A549 (cell line): Measurements from ENCODE around the gene ZNF497.

Experiments
- BHLHE40 ChIP-seq: IDR thresholded peaks from 2 replicates; pipeline ENCODE4 v1.6.1; 2012; ENCODE audit warnings: low read depth, low read length, inconsistent platforms
- CEBPB ChIP-seq, 2 experiments: fragments of >200 bp in 1 of 2; sonication (Bioruptor Twin) in 1 of 2; formaldehyde crosslinking in 1 of 2; IDR thresholded peaks; 2 replicates each; pipeline ENCODE4 v1.6.1; 2012 to 2016
- JUN ChIP-seq, 2 experiments: fragments of >200 bp; sonication (Bioruptor Twin); formaldehyde crosslinking; IDR thresholded peaks; 2 replicates in 1 of 2; 3 replicates in 1 of 2; pipeline ENCODE4 v1.6.1; 2016 to 2017
- POLR2A ChIP-seq: IDR thresholded peaks from 2 replicates; pipeline ENCODE4 v1.6.1; 2012; ENCODE audit warnings: mild to moderate bottlenecking, low read length
- POLR2AphosphoS2 ChIP-seq: conservative IDR thresholded peaks from 2 replicates; pipeline ENCODE4 v1.6.1; 2012; ENCODE audit warnings: low read length, improper control_type of control experiment, inconsistent platforms
- RAD21 ChIP-seq, 2 experiments: fragments of >200 bp in 1 of 2; sonication (Bioruptor Twin) in 1 of 2; formaldehyde crosslinking in 1 of 2; IDR thresholded peaks in 1 of 2; conservative IDR thresholded peaks in 1 of 2; 2 replicates in 1 of 2; 3 replicates in 1 of 2; pipeline ENCODE4 v1.6.1; 2012 to 2018; ENCODE audit warnings: inconsistent platforms in 1 of 2
- RARB ChIP-seq: fragments of 250-450 bp; sonication (Bioruptor Pico); IDR thresholded peaks from 2 replicates; pipeline ENCODE4 v1.8.0; 2021; ENCODE audit warnings: mild to moderate bottlenecking, moderate library complexity
- ZNF302 ChIP-seq: fragments of 250-450 bp; sonication (Bioruptor Pico); IDR thresholded peaks from 2 replicates; pipeline ENCODE4 v1.9.0; 2021; ENCODE audit warnings: inconsistent platforms, mild to moderate bottlenecking, moderate library complexity
- TF ChIP-seq, protein P1 (sequence below): fragments of >200 bp; sonication (Bioruptor Twin); formaldehyde crosslinking; IDR thresholded peaks from 3 replicates; pipeline ENCODE4 v1.5.1; 2016
- TF ChIP-seq, protein P2 (sequence below): fragments of 450-650 bp; IDR thresholded peaks from 2 replicates; pipeline ENCODE4 v1.6.1; 2014; ENCODE audit warnings: antibody characterized with exemption

DNA sequence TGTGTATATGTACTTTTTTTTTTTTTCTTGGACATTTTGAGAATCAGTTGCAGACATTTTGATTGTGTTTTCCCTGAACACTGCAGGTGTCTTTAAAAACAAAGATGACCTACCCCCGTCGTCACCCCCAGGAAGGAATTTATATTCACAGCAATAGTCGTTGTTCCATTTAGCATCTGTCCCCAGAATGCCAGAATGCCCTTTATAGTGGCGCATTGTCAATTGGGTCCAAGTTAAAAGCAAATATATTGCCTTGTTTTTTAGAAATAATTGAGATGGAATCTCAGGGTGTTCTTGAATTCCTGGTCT, 31.1 kb upstream of the ZNF497 start:
- TF ChIP-seq RAD21 (conservative IDR thresholded peaks at IDR 0.05 in 1 of 2, IDR thresholded peaks at IDR 0.05 in 1 of 2) (no peak), POLR2A (no peak), CEBPB (IDR thresholded peaks at IDR 0.05) (no peak), POLR2AphosphoS2 (no peak), RARB (CRISPR knock-in tag) (no peak), ZNF302 (CRISPR knock-in tag) (no peak), BHLHE40 (no peak), JUN (IDR thresholded peaks at IDR 0.05) (no peak)
- TF ChIP-seq, protein P1, sequence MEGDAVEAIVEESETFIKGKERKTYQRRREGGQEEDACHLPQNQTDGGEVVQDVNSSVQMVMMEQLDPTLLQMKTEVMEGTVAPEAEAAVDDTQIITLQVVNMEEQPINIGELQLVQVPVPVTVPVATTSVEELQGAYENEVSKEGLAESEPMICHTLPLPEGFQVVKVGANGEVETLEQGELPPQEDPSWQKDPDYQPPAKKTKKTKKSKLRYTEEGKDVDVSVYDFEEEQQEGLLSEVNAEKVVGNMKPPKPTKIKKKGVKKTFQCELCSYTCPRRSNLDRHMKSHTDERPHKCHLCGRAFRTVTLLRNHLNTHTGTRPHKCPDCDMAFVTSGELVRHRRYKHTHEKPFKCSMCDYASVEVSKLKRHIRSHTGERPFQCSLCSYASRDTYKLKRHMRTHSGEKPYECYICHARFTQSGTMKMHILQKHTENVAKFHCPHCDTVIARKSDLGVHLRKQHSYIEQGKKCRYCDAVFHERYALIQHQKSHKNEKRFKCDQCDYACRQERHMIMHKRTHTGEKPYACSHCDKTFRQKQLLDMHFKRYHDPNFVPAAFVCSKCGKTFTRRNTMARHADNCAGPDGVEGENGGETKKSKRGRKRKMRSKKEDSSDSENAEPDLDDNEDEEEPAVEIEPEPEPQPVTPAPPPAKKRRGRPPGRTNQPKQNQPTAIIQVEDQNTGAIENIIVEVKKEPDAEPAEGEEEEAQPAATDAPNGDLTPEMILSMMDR = no peak
- TF ChIP-seq, protein P2, sequence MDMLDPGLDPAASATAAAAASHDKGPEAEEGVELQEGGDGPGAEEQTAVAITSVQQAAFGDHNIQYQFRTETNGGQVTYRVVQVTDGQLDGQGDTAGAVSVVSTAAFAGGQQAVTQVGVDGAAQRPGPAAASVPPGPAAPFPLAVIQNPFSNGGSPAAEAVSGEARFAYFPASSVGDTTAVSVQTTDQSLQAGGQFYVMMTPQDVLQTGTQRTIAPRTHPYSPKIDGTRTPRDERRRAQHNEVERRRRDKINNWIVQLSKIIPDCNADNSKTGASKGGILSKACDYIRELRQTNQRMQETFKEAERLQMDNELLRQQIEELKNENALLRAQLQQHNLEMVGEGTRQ = no peak
